Fibroblast of peridontal ligament (primary cell): ENCODE data around the gene SNX4.
"Not testable (repeated sequence)": the region's sequence is repeated elsewhere in the genome, so short reads cannot be mapped to it uniquely, and the experiment has no call there.

Experiments
- DNase-seq: peaks from one replicate; pipeline ENCODE4 v3.0.0-alpha.2; 2010; ENCODE audit errors: extremely low read depth

Gene SNX4

DNA sequence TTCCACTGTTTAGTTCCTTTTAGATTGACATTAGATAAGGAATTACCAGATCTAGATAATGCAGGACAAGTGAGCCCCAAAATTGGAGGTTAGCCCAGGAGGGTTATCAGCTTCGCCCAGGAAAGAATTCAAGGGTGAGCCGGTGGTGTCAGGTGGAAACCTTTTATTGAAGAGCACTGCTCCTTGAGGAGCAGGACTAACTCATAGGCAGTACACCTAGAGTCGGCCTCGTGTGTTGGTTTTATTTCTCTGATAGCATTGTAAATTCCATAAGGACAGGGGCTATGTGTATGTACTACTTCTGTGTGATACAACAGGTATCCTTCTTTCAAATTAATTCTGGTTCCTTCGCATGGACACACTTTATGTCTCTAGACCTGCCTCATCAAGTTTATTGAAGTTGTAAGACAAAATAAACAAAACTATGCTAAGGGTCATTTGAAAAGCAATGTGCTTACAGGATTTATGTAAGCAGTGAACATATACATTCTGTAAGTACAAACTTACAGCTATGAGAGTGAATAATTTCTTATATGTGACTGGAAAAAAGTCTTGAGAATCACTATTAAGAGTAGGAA, 57.2 kb downstream of the SNX4 start:
- no peak for DNase-seq

GRCh38 chr3:125461896-125462295, 58.1 kb downstream of the SNX4 start:
- no peak for DNase-seq

DNA sequence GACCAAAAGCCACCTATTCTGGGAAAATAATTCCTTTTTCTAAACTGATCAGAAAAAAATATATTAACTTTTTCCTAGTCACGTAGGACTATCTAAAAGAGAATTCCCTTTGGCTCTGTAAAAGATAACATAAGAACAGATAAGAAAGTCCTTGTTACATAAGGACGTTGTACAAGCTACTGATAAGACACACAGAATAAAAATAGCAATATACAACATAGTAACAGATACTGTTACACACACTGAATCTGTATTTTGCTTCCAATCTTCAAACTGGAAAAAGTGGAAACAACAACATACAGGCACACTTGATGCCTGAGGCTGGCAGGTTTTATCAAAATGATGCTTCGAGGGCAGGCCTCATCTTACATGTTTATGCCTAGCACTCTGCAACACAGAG, 59.8 kb downstream of the SNX4 start:
- DNase-seq = no peak

DNA sequence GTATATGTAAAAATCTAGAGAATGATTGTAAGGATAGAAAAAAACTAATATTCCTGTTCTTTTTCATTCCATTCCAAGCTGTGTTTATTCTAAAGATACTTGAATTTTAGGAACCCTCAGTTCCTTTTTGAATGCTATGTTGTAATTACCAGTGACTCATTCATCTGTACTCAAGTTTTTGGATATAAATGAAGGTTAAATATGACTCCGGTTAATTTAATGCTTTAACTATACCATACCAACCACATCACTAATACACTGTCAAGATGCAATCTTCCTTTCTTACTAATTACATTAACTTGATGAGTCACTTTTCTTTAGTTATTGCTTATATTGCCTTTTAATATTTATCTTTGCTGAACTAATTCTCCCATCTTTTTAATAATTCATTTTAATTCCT, 76.1 kb downstream of the SNX4 start:
- DNase-seq = peak; percentile 93

GRCh38 chr3:125442506-125442905, 77.5 kb downstream of the SNX4 start:
- DNase-seq = no peak

- DNase-seq = no peak
These were observed 79.0 kb downstream of the SNX4 start for GRCh38 chr3:125440970-125441369.

DNA sequence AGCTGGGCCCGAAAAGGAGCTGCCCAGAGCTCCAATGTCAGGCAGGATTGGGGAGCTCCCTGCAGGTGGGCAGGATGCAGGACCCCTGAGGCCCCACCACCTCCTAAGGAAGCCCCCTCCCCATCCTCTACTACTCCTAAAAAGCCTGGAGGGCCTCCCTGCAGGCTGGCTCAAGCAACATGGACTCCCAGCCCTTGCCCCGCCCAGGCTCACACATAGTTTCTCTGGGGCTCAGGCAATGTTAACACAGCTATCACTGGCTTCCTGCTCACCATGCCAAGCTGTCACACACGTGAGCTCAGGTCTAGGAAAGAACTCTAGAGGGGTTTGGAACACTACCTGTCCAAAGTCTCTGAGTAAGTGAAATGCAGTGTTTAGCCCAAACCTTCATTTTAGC, 79.4 kb downstream of the SNX4 start:
- DNase-seq = no peak

DNA sequence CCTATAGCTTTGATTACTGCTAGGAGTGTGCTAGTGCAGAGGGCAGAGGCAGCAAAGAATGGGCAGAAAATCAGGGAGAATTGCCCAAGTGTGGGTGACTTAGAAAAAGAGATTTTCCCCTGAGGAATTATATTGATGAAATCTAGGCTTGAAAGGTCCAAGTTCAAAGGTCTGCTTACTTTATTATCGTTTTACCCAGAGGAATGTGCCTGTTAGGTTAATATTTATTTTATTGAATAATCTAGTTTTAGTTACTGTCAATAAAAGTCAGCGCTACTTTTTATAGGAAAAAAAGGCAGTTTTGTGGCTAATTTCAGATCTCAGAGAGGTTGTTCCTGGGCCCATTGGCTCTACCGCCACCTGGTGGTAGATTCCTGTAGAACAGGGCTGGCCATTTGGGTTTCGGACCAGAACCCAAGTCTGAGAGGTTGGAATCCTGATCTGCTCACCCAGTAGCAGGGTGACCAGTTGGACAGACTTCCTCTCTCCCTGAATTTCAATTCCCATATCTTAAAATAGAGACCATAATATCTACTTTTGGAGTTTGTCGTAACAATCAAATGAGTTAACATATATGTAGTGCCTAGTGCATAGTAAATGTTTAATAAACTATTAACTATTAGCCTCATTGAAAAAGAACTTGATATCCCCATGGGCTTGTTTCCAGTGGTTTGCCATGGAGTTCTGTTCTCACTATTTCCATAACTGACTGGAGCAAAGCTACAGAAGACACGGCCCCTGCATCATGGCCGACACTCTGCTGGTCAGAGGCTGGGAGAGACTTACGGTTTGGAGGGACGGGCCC, 82.2 kb downstream of the SNX4 start:
- DNase-seq = peak; percentile 71

GRCh38 chr3:125436921-125437320, 83.1 kb downstream of the SNX4 start:
- peak; percentile 29 for DNase-seq

- no peak for DNase-seq
These were observed 84.8 kb downstream of the SNX4 start for GRCh38 chr3:125435231-125435630.

GRCh38 chr3:125434582-125435011, 85.4 kb downstream of the SNX4 start:
- DNase-seq = no peak

DNA sequence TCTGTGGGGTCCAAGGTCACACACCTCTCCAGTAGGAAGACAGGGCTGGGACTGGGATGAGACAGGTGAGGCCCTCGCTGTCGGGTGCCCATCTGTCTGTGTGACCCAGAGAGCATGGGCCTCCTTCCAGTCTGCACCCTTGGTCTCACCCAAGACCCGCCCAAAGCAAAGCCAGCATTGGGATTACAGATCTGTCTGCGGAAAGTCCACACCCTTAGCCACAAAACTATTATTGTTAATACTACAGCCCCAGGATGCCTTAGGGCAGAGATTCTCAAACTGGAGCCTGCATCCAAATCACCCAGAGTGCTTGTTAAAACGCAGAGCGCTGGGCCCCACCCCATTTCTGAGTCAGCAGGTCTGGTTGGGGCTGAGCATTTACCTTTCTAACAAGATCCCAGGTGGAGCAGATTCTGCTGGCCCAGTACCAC, 86.4 kb downstream of the SNX4 start:
- DNase-seq = no peak

DNA sequence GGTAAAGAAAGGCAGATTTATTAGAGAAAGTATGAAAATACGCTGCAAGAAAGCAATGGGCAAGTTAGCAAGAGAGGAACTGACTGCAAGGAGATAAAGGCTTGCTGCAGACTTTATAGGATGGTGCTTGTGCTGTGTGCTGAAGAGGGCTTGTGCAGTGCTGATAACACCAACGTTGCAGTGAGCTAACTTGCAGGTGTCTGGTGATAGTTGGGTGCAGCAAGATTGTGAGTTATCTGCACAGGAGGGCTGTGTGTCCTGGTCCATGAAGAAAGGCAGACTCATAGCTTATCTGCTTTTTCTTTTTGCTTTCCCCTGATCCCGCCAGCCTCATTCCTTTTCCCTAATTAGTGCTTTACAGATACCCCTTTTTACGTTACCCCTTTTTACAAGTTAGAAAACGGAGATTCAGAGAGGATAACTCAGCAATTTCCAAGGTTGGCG, 86.9 kb downstream of the SNX4 start:
- DNase-seq = no peak

- DNase-seq = peak; percentile 36
These were observed 87.9 kb downstream of the SNX4 start for GRCh38 chr3:125431912-125432790.

DNA sequence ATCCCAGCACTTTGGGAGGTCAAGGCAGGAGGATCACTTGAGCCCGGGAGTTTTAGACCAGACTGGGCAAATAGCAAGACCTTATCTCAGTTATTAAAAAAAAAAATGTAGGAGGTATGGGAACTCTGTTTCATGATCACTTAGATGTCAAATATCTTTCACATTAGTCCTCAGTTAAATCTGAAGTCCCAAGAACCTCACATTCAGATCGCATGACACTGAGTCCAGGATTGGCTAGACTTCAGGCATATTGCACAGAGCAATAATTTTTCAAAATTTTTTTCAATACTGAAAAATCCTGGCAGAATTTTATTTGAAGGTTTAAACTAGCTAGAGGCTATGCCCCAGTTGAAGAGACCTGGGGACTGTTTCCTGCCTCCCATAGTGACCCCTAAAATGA, 88.6 kb downstream of the SNX4 start:
- peak; percentile 44 for DNase-seq

DNA sequence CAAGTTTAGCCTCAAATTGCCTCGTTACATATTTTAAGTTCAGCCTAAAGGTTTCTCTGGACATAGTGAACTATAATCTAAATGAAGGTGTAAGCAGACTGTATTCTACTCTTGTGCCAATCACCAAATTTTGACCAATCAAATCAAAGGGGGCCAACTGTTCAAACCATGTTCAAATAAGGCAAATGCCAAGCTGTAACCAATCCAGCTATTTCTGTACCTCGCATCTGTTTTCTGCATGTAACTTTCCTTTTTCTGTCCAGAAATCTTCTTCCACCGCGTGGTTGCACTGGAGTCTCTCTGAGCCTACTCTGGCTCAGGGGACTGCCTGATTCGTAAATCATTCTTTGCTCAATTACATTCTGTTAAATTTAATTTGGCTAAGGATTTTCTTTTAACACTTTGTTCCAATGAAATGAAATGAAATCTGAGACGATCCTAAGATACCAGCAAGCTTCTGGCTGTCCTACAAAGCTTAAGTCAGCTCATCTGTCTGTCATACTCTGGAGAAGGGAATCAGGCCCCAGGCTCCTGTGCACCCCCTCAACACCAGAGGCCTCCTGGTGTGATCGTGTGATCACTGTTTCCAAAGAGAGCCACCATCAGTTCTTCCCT, 91.7 kb downstream of the SNX4 start:
- DNase-seq = no peak

GRCh38 chr3:125418306-125418705, 101.7 kb downstream of the SNX4 start:
- DNase-seq = peak; percentile 56

GRCh38 chr3:125416235-125416634, 103.8 kb downstream of the SNX4 start:
- DNase-seq = no peak

- DNase-seq = no peak
These were observed 105.3 kb downstream of the SNX4 start for GRCh38 chr3:125414669-125415068.

DNA sequence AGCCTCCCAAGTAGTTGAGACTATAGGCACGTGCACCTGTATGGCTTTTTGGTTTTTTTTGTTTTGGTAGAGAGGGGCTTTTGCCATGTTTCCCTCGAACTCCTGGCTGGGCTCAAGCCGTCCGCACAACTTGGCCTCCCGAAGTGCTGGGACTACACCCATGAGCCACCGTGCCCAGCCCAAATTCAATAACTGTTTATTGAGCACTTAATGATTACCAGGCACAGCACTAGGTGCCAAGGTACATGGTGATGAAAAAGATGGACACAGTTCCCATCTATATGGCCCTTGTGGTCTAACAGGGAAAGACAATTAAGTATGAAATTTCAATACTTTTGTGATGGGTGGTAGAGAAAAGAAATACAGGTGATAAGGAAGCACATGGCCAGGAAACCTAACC, 109.1 kb downstream of the SNX4 start:
- DNase-seq = no peak

DNA sequence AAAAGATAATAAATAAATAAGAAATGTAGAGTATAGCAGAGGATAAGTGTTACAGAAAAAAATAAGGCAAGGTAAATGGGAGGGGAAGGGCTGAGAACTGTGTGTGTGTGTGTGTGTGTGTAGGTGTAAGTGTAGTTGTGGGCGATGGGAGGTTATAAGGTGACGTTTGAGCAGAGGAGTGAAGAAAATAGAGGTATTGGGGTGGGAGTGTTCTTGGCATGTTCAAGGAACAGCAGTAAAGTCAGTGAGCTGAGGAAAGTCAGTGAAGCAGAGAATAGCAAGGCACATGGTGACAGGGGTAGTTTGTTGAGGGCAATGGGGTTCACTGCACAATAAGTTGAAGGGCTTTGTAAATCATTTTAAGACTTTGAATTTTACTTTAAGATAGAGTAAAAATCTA, 113.9 kb downstream of the SNX4 start:
- no peak for DNase-seq

GRCh38 chr3:125405515-125405914, 114.5 kb downstream of the SNX4 start:
- DNase-seq = not testable (repeated sequence)
